ENCODE results near the gene MTOR. TPM values are rescaled to one million over a fixed set of nuclear protein-coding genes. Genes with fewer than 3 reads are reported as not detected.

The MTOR gene
- total and polyA plus RNA-seq, 4 donors: 15.1 to 36.6 (median 26.9) TPM

GRCh38 chr1:11061652-11062365 is 200.5 kb downstream of the MTOR start:
- Histone ChIP-seq H3K27me3 (ENCODE audit: control insufficient read depth in 3 of 3, insufficient read depth in 3 of 3, low read length in 2 of 3) (no peaks in the 10 kb centered on the region), H3K27ac (ENCODE audit: low read depth in 1 of 2, low read length in 1 of 2) (no peak overlapping the region), H3K36me3 (ENCODE audit: control insufficient read depth in 4 of 4, insufficient read depth in 4 of 4, low read length in 4 of 4) (peaks cover 13 to 21% (median 17%) of the 10 kb centered on the region in 4 donors), H3K4me1 (ENCODE audit: control insufficient read depth in 5 of 5, insufficient read depth in 5 of 5, low read length in 5 of 5) (peaks cover 0 to 16% (median 6%) of the 10 kb centered on the region in 5 donors), H3K9ac (ENCODE audit: insufficient read depth in 1 of 2, low read length in 2 of 2) (no peak overlapping the region), H3K4me3 (no peak overlapping the region), H3K9me3 (ENCODE audit: control insufficient read depth in 4 of 4, insufficient read depth in 3 of 4, low read length in 3 of 4) (peaks cover 0 to 4% (median under 1%) of the 10 kb centered on the region in 4 donors)
- ATAC-seq (ENCODE audit: insufficient read depth, low FRiP score) (no peak), DNase-seq (no peak)
- 81% methylated on average over 5 of the region's 5 CpGs for WGBS, 2 donors
- TF ChIP-seq CTCF (IDR thresholded peaks at IDR 0.05; ENCODE audit: control extremely low read depth, extremely low read depth): no peak

- Histone ChIP-seq H3K9me3 (ENCODE audit: control insufficient read depth in 4 of 4, insufficient read depth in 3 of 4, low read length in 3 of 4) (peaks cover 0 to 4% (median under 1%) of the 10 kb centered on the region in 4 donors), H3K27ac (ENCODE audit: low read depth in 1 of 2, low read length in 1 of 2) (peak within 1 kb of the TSS; percentile 88 to 92), H3K4me1 (ENCODE audit: control insufficient read depth in 5 of 5, insufficient read depth in 5 of 5, low read length in 5 of 5) (peaks cover 0 to 16% (median 6%) of the 10 kb centered on the region in 5 donors), H3K4me3 (peak within 1 kb of the TSS; percentile 99), H3K27me3 (ENCODE audit: control insufficient read depth in 3 of 3, insufficient read depth in 3 of 3, low read length in 2 of 3) (no peaks in the 10 kb centered on the region), H3K36me3 (ENCODE audit: control insufficient read depth in 4 of 4, insufficient read depth in 4 of 4, low read length in 4 of 4) (peaks cover 4 to 28% (median 9%) of the 10 kb centered on the region in 4 donors), H3K9ac (ENCODE audit: insufficient read depth in 1 of 2, low read length in 2 of 2) (peak within 1 kb of the TSS; percentile 23 to 28)
- peak; percentile 90 to 96 (median 91) for DNase-seq
- peak; percentile 63 for TF ChIP-seq CTCF (IDR thresholded peaks at IDR 0.05; ENCODE audit: control extremely low read depth, extremely low read depth)
- peak; percentile 99 for ATAC-seq (ENCODE audit: insufficient read depth, low FRiP score)
- WGBS, 2 donors: 0% methylated on average over 28 to 83 of the region's 83 CpGs
Measured at GRCh38 chr1:11059968-11060830, 202.2 kb downstream of the MTOR start, which contains the start of gene SRM. SRM (minus strand) TSS chr1:11060018; CDS start chr1:11059943, 75 bp downstream.

GRCh38 chr1:11059155-11059967 is 203.0 kb downstream of the MTOR start:
- Histone ChIP-seq H3K27me3 (ENCODE audit: control insufficient read depth in 3 of 3, insufficient read depth in 3 of 3, low read length in 2 of 3) (no peaks in the 10 kb centered on the region), H3K4me1 (ENCODE audit: control insufficient read depth in 5 of 5, insufficient read depth in 5 of 5, low read length in 5 of 5) (peaks cover 0 to 16% (median 6%) of the 10 kb centered on the region in 5 donors), H3K9ac (ENCODE audit: insufficient read depth in 1 of 2, low read length in 2 of 2) (no peak overlapping the region), H3K9me3 (ENCODE audit: control insufficient read depth in 4 of 4, insufficient read depth in 3 of 4, low read length in 3 of 4) (no peaks in the 10 kb centered on the region), H3K36me3 (ENCODE audit: control insufficient read depth in 4 of 4, insufficient read depth in 4 of 4, low read length in 4 of 4) (peaks cover 0 to 31% (median 4%) of the 10 kb centered on the region in 4 donors), H3K4me3 (peak overlapping the region; percentile 99), H3K27ac (ENCODE audit: low read depth in 1 of 2, low read length in 1 of 2) (peak overlapping the region in 1 of 2 donors; percentile 59)
- no peak for DNase-seq
- no peak for ATAC-seq (ENCODE audit: insufficient read depth, low FRiP score)
- no peak for TF ChIP-seq CTCF (IDR thresholded peaks at IDR 0.05; ENCODE audit: control extremely low read depth, extremely low read depth)
- 2 to 4% methylated on average over 43 to 72 of the region's 72 CpGs for WGBS, 2 donors

Data from lung (tissue), 12 donors.